OCI-LY1 (cell line): ENCODE measurements around the gene COL6A2.

Source experiments
- EZH2 ChIP-seq: fragments of 200-600 bp; sonication (generic), shearing (Covaris generic); IDR thresholded peaks from 2 replicates; pipeline ENCODE4 v1.8.0; 2017; ENCODE audit warnings: borderline replicate concordance, mixed run types, mild to moderate bottlenecking, antibody characterized with exemption, low read length, moderate library complexity, mixed read lengths
- TF ChIP-seq, protein P1 (sequence below): fragments of 200-600 bp; sonication (generic), shearing (Covaris generic); IDR thresholded peaks from 2 replicates; pipeline ENCODE4 v1.5.1; 2017; ENCODE audit warnings: mild to moderate bottlenecking, antibody characterized with exemption, low read length, moderate library complexity, mixed read lengths

DNA sequence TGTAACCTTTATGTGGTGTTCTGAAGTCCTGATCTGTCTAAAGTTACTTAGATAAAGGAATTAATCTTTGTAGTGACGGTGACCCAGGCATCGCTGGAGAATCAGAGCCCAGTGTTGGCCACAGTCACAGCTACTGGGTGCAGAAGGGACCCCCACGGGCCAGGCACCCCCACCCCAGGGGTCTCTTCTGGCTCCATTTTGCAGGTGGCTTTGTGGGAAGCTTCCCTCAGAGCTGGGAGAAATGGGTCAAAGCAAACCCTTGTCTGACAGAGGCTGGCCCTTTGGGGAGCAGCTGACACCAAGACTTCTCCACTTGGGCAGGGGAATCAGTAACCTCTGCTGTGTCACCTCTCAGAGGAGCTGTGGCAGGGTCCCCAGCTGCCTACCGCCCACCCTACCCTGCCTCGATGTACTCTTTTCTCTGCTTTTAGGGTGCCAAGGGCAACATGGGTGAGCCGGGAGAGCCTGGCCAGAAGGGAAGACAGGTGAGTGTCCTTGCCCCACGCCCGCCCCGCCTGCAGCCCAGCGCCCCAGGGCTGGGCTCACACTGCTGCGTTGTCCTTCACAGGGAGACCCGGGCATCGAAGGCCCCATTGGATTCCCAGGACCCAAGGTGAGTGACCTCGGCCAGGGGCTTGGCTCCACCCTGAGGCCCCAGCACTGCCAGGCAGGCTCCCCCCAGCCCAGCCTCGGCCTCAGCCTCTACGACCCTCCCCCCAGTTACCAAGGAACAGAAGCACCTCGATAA, 17.7 kb downstream of the COL6A2 start:
- TF ChIP-seq, protein P1, sequence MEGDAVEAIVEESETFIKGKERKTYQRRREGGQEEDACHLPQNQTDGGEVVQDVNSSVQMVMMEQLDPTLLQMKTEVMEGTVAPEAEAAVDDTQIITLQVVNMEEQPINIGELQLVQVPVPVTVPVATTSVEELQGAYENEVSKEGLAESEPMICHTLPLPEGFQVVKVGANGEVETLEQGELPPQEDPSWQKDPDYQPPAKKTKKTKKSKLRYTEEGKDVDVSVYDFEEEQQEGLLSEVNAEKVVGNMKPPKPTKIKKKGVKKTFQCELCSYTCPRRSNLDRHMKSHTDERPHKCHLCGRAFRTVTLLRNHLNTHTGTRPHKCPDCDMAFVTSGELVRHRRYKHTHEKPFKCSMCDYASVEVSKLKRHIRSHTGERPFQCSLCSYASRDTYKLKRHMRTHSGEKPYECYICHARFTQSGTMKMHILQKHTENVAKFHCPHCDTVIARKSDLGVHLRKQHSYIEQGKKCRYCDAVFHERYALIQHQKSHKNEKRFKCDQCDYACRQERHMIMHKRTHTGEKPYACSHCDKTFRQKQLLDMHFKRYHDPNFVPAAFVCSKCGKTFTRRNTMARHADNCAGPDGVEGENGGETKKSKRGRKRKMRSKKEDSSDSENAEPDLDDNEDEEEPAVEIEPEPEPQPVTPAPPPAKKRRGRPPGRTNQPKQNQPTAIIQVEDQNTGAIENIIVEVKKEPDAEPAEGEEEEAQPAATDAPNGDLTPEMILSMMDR = no peak
- no peak for TF ChIP-seq EZH2
